GM19467 (cell line): ENCODE data around the gene NRXN3.

ENCODE experiments used
- ATAC-seq: cut with Tn5 transposase; IDR thresholded peaks from one replicate; pipeline ENCODE4 v1.9.1; 2021; ENCODE audit warnings: mild to moderate bottlenecking, moderate library complexity; ENCODE audit not compliant: unreplicated experiment

The NRXN3 gene

GRCh38 chr14:78319406-78319805 lies 149.2 kb downstream of the NRXN3 start:
- ATAC-seq: no peak

GRCh38 chr14:78319887-78320635 lies 149.9 kb downstream of the NRXN3 start:
- no peak for ATAC-seq

- ATAC-seq: no peak
Observed at GRCh38 chr14:78324353-78324752, 154.2 kb downstream of the NRXN3 start.

- ATAC-seq: no peak
Observed at GRCh38 chr14:78325911-78326310, 155.7 kb downstream of the NRXN3 start.

- ATAC-seq: no peak
Observed at GRCh38 chr14:78327426-78328221, 157.5 kb downstream of the NRXN3 start.

GRCh38 chr14:78329371-78329770 lies 159.2 kb downstream of the NRXN3 start:
- no peak for ATAC-seq

- ATAC-seq: no peak
Observed at GRCh38 chr14:78335531-78335930, 165.4 kb downstream of the NRXN3 start.

GRCh38 chr14:78340250-78340649 lies 170.1 kb downstream of the NRXN3 start:
- ATAC-seq: no peak

- no peak for ATAC-seq
Observed at GRCh38 chr14:78341827-78342389, 171.7 kb downstream of the NRXN3 start.

GRCh38 chr14:78342879-78343278 lies 172.7 kb downstream of the NRXN3 start:
- ATAC-seq: no peak

- no peak for ATAC-seq
Observed at GRCh38 chr14:78344290-78344689, 174.1 kb downstream of the NRXN3 start.

GRCh38 chr14:78345131-78345744 lies 175.1 kb downstream of the NRXN3 start:
- ATAC-seq: no peak

- ATAC-seq: no peak
Observed at GRCh38 chr14:78346747-78347146, 176.6 kb downstream of the NRXN3 start.

- no peak for ATAC-seq
Observed at GRCh38 chr14:78355109-78355508, 184.9 kb downstream of the NRXN3 start.

- ATAC-seq: no peak
Observed at GRCh38 chr14:78356391-78356790, 186.2 kb downstream of the NRXN3 start.

- ATAC-seq: no peak
Observed at GRCh38 chr14:78358591-78358990, 188.4 kb downstream of the NRXN3 start.

GRCh38 chr14:78359581-78359980 lies 189.4 kb downstream of the NRXN3 start:
- no peak for ATAC-seq

- no peak for ATAC-seq
Observed at GRCh38 chr14:78363008-78363407, 192.8 kb downstream of the NRXN3 start.

GRCh38 chr14:78367355-78367754 lies 197.2 kb downstream of the NRXN3 start:
- no peak for ATAC-seq

GRCh38 chr14:78383060-78383459 lies 212.9 kb downstream of the NRXN3 start:
- no peak for ATAC-seq

- no peak for ATAC-seq
Observed at GRCh38 chr14:78398216-78398615, 228.0 kb downstream of the NRXN3 start.
